Activated CD4-positive, alpha-beta T cell treated with anti-CD3 and anti-CD28 coated beads, Interleukin-2, amount 10 ng/mL, durations not matched to agents 24 days and 14 days (primary cell): ENCODE measurements around the gene SMIM10L2A. TPM values are rescaled to one million over a fixed set of nuclear protein-coding genes. Genes with fewer than 3 reads are reported as not detected.

Experiments used
- DNase-seq: peaks from one replicate; pipeline ENCODE4 v3.0.0; 2022
- H3K27ac Mint-ChIP-seq: one replicate; pipeline ENCODE4 v1.8.0; 2022; ENCODE audit warnings: mild to moderate bottlenecking, mixed read lengths
- H3K27me3 Mint-ChIP-seq: one replicate; pipeline ENCODE4 v1.8.0; 2022; ENCODE audit warnings: mixed read lengths
- H3K36me3 Mint-ChIP-seq: one replicate; pipeline ENCODE4 v1.8.0; 2022; ENCODE audit warnings: low read depth, mild to moderate bottlenecking, mixed read lengths
- H3K4me1 Mint-ChIP-seq: one replicate; pipeline ENCODE4 v1.8.0; 2021; ENCODE audit warnings: mixed read lengths
- H3K4me3 Mint-ChIP-seq: one replicate; pipeline ENCODE4 v1.8.0; 2022; ENCODE audit warnings: mild to moderate bottlenecking, moderate library complexity, mixed read lengths
- H3K9me3 Mint-ChIP-seq: one replicate; pipeline ENCODE4 v1.8.0; 2021; ENCODE audit warnings: mixed read lengths
- intact Hi-C: fragments of 100-400 bp; cut with micrococcal nuclease; formaldehyde crosslinking; loops from one replicate; pipeline ENCODE4 v1.15.1; 2023
- total RNA-seq: library from RNA; stranded (reverse); gene quantifications from 2 replicates; pipeline ENCODE4 v1.2.3, GENCODE V29; 2022

The SMIM10L2A gene
- total RNA-seq, 1 donor from 2014 or later = 1.2 TPM

GRCh38 chrX:135431886-135432285, 10.1 kb downstream of the SMIM10L2A start:
- DNase-seq = no peak
- no peaks in the 10 kb centered on the region for H3K36me3 Mint-ChIP-seq
- H3K27ac Mint-ChIP-seq = no peak overlapping the region
- peaks cover 10% of the 10 kb centered on the region for H3K4me1 Mint-ChIP-seq
- intact Hi-C loops = loop anchor here (5.0 kb wide), 1 partner anchor 50 kb away; no protein-coding TSS in a partner anchor
- no peaks in the 10 kb centered on the region for H3K9me3 Mint-ChIP-seq
- H3K27me3 Mint-ChIP-seq = peaks cover 6% of the 10 kb centered on the region
- H3K4me3 Mint-ChIP-seq = no peak overlapping the region

DNA sequence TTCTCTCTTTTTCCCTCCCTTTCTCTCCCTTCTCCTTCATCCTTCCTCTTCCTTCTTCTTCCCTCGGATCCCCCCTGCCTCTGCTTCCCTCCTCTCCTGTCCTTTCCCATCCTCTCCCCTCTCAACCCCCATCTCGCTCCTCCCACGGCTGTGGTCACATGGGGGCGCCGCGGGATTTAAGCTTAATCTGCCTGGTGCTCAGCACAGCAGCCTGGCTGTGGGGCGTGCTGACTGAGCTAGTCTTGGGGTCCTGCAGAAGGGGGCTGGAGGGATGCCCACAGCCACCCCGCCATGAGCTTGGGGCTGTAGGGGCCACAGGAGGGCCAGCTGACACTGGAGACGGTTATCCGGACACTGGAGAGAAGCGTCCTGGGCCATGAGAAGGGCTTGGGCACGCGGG, 10.7 kb downstream of the SMIM10L2A start:
- Mint-ChIP-seq H3K27ac (no peak overlapping the region), H3K36me3 (no peaks in the 10 kb centered on the region), H3K4me3 (no peak overlapping the region), H3K4me1 (peaks cover 10% of the 10 kb centered on the region), H3K9me3 (no peaks in the 10 kb centered on the region), H3K27me3 (peaks cover 6% of the 10 kb centered on the region)
- DNase-seq = no peak
- intact Hi-C loops = loop anchor here (5.0 kb wide), 1 partner anchor 50 kb away; no protein-coding TSS in a partner anchor

DNA sequence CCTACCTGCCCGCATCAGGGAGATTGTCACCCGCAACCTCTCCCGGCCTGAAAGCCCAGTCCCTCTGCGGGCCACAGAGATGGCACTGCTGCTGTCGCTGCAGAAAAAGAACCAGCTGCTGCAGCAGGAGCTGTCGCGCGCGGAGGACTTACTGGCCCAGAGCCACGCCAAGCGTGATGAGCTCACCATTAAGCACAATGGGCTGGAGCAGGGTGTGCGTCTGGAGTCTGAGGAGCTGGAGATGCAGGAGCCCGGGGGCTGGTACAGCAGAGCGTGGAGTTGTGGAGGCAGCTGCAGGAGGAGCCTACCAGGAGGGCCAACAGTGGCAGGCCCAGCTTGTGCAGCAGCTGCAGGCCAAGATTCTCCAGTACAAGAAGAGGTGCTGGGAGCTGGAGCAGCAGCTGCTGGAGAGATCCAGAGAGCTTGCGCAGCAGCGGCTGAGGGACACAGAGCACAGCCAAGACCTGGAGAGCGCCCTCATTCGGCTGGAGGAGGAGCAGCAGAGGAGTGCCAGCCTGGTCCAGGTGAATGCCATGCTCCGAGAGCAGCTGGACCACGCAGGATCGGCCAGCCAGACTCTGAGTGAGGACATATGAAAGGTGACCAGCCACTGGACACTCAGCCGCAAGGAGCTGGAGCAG, 11.3 kb downstream of the SMIM10L2A start:
- Mint-ChIP-seq H3K36me3 (no peaks in the 10 kb centered on the region), H3K27ac (no peak overlapping the region), H3K4me3 (no peak overlapping the region), H3K4me1 (peaks cover 10% of the 10 kb centered on the region), H3K9me3 (no peaks in the 10 kb centered on the region), H3K27me3 (peaks cover 6% of the 10 kb centered on the region)
- no peak for DNase-seq
- intact Hi-C loops = loop anchor here (5.0 kb wide), 1 partner anchor 51 kb away; no protein-coding TSS in a partner anchor

- Mint-ChIP-seq H3K9me3 (no peaks in the 10 kb centered on the region), H3K27ac (no peak overlapping the region), H3K36me3 (no peaks in the 10 kb centered on the region), H3K4me3 (no peak overlapping the region), H3K4me1 (peaks cover 10% of the 10 kb centered on the region), H3K27me3 (peaks cover 6% of the 10 kb centered on the region)
- peak; percentile 26 for DNase-seq
- intact Hi-C loops = loop anchor here (5.0 kb wide), 1 partner anchor 51 kb away; no protein-coding TSS in a partner anchor
Measured at GRCh38 chrX:135433531-135434257, 11.9 kb downstream of the SMIM10L2A start.

DNA sequence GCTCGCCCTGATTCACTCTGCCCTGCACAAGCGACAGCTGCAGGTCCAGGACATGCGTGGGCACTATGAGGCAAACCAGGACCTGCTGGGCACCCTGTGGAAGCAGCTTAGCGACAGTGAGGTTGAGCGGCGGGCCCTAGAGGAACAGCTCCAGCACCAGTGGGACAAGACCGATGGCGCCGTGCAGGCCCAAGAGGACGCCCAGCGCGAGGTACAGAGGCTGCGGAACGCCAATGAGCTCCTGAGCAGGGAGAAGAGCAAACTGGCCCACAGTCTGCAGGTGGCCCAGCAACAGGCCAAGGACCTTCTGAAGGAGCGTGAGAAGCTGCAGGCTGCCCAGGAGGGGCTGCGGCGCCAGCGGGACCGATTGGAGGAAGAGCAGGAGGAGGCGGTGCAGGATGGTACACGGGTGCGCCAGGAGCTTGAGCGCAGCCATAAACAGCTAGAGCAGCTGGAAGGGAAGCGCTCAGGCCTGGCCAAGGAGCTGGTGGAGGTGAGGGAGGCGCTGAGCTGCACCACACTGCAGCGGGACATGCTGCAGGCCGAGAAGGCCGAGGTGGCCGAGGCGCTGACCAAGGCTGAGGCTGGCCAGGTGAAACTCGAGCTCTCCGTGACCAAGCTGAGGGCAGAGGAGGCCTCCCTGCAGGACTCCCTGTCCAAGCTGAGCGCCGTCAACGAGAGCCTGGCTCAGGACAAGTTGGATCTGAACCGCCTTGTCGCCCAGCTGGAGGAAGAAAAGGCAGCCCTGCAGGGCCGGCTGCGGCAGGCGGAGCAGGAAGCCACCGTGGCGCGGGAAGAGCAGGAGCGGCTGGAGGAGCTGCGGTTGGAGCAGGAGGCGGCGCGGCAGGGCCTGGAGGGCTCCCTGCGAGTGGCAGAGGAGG, 12.8 kb downstream of the SMIM10L2A start:
- H3K36me3 Mint-ChIP-seq = no peaks in the 10 kb centered on the region
- H3K27ac Mint-ChIP-seq = no peak overlapping the region
- no peaks in the 10 kb centered on the region for H3K9me3 Mint-ChIP-seq
- DNase-seq = peak; percentile 27
- no peak overlapping the region for H3K4me3 Mint-ChIP-seq
- intact Hi-C loops = loop anchor here (5.0 kb wide), 1 partner anchor 52 kb away; no protein-coding TSS in a partner anchor
- peaks cover 3% of the 10 kb centered on the region for H3K27me3 Mint-ChIP-seq
- peaks cover 10% of the 10 kb centered on the region for H3K4me1 Mint-ChIP-seq

DNA sequence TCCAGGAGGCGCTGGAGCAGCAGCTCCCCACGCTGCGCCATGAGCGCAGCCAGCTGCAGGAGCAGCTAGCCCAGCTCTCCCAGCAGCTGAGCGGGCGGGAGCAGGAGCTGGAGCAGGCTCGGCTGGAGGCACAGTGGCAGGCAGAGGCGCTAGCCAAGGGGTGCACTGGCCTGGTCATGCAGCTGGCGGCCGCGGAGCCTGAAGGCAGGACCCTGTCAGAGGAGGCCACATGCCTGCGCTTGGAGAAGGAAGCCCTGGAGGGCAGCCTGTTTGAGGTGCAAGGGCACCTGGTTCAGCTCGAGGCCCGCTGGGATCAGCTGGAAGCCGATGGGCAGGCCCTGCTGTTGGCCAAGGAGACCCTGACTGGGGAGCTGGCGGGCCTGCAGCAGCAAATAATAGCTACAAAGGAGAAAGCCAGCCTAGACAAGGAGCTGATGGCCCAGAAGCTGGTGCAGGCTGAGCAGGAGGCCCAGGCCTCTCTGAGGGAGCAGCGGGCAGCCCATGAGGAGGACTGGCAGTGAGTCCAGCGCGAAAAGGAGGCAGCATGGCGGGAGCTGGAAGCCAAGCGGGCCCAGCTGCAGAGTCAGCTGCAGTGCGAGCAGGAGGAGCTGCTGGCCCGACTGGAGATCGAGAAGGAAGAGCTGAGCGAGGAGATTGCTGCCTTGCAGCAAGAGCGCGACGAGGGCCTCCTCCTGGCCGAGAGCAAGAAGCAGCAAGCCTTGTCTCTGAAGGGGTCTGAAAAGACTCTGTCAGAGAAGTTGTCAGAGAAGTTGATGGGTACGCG, 13.6 kb downstream of the SMIM10L2A start:
- H3K36me3 Mint-ChIP-seq = no peaks in the 10 kb centered on the region
- intact Hi-C loops = no loop called here
- H3K27ac Mint-ChIP-seq = no peak overlapping the region
- H3K9me3 Mint-ChIP-seq = no peaks in the 10 kb centered on the region
- no peak overlapping the region for H3K4me3 Mint-ChIP-seq
- H3K27me3 Mint-ChIP-seq = peaks cover under 1% of the 10 kb centered on the region
- peaks cover 10% of the 10 kb centered on the region for H3K4me1 Mint-ChIP-seq
- DNase-seq = peak; percentile 23

GRCh38 chrX:135435933-135436332, 14.2 kb downstream of the SMIM10L2A start:
- Mint-ChIP-seq H3K9me3 (no peaks in the 10 kb centered on the region), H3K27me3 (peaks cover 2% of the 10 kb centered on the region), H3K4me1 (peaks cover 10% of the 10 kb centered on the region), H3K4me3 (no peak overlapping the region), H3K36me3 (no peaks in the 10 kb centered on the region), H3K27ac (no peak overlapping the region)
- peak; percentile 20 for DNase-seq
- intact Hi-C loops = no loop called here

- no peak overlapping the region for H3K27ac Mint-ChIP-seq
- no peak overlapping the region for H3K4me3 Mint-ChIP-seq
- H3K36me3 Mint-ChIP-seq = no peaks in the 10 kb centered on the region
- H3K9me3 Mint-ChIP-seq = no peaks in the 10 kb centered on the region
- peaks cover 3% of the 10 kb centered on the region for H3K27me3 Mint-ChIP-seq
- peaks cover 8% of the 10 kb centered on the region for H3K4me1 Mint-ChIP-seq
- intact Hi-C loops = no loop called here
- DNase-seq = no peak
Measured at GRCh38 chrX:135436456-135436855, 14.7 kb downstream of the SMIM10L2A start.

DNA sequence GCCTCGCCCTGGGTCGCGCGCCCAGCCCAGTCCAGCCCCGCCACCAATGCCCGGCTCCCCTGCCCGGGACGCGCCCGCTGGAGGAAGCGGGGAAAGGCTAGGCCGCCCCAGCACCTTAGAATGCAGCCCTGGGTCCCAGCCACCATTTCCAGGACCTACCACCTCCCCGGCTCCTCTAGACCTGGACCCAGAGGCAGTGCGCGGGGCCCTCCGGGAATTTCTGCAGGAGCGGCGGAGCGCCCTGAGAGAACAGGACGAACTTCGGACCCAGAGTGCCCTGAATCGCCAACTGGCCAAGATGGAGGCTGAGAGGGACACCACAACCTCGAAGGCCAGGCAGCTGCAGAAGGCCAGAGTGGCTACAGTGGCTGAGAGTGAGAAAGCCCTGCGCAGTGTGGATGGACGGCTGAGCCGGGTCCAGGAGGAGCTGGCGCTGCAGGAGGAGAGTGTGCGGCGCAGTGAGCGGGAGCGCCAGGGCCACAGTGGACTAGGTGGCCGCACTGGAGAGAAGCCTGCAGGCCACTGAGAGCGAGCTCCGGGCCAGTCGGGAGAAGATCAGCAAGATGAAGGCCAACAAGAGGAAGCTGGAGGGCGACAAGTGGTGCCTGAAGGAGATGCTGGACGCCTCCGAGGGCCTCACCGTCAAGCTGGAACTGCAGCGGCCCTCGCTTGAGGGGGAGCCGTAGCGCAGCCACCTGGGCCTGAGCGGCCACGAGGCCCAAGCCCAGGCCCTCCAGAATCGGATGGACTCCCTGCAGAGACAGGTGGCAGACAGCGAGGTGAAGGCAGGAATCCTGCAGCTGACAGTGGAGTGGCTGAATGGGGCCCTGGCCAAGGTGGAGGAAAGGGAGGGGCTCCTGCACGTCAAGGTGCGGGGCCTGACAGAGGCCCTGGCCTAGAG, 15.5 kb downstream of the SMIM10L2A start:
- Mint-ChIP-seq H3K9me3 (no peaks in the 10 kb centered on the region), H3K27me3 (peaks cover 5% of the 10 kb centered on the region), H3K4me3 (no peak overlapping the region), H3K4me1 (peaks cover under 1% of the 10 kb centered on the region), H3K36me3 (no peaks in the 10 kb centered on the region), H3K27ac (no peak overlapping the region)
- DNase-seq = no peak
- intact Hi-C loops = no loop called here

GRCh38 chrX:135437867-135438733, 16.4 kb downstream of the SMIM10L2A start:
- H3K36me3 Mint-ChIP-seq = no peaks in the 10 kb centered on the region
- no peak overlapping the region for H3K27ac Mint-ChIP-seq
- H3K9me3 Mint-ChIP-seq = no peaks in the 10 kb centered on the region
- intact Hi-C loops = no loop called here
- H3K27me3 Mint-ChIP-seq = peaks cover 5% of the 10 kb centered on the region
- no peaks in the 10 kb centered on the region for H3K4me1 Mint-ChIP-seq
- DNase-seq = no peak
- no peak overlapping the region for H3K4me3 Mint-ChIP-seq

GRCh38 chrX:135438734-135439043, 16.9 kb downstream of the SMIM10L2A start:
- Mint-ChIP-seq H3K9me3 (no peaks in the 10 kb centered on the region), H3K36me3 (no peaks in the 10 kb centered on the region), H3K27me3 (peaks cover 5% of the 10 kb centered on the region), H3K4me3 (no peak overlapping the region), H3K27ac (no peak overlapping the region), H3K4me1 (no peaks in the 10 kb centered on the region)
- intact Hi-C loops = no loop called here
- no peak for DNase-seq
